ENCODE measurements around the gene TMEM132E.

Gene TMEM132E

GRCh38 chr17:34622862-34623623 lies 43.7 kb downstream of the TMEM132E start:
- TF ChIP-seq ZNF394 (tag by site-specific recombination; IDR thresholded peaks at IDR 0.05; ENCODE audit: borderline replicate concordance) (peak; percentile 82; the same call in 1 of the 2 replicates), ZNF639 (tag by site-specific recombination; IDR thresholded peaks at IDR 0.05) (no peak), ZNF76 (tag by site-specific recombination; IDR thresholded peaks at IDR 0.05; ENCODE audit: borderline replicate concordance, low read depth) (no peak), ZNF623 (tag by site-specific recombination; IDR thresholded peaks at IDR 0.05) (peak; percentile 95), SCRT1 (tag by site-specific recombination; IDR thresholded peaks at IDR 0.05; ENCODE audit: borderline replicate concordance) (no peak), ZNF530 (tag by site-specific recombination; IDR thresholded peaks at IDR 0.05; ENCODE audit: low read depth) (no peak)
- no peaks in the 10 kb centered on the region for H3K9me3 ChIP-seq (ENCODE audit: control insufficient read depth, insufficient read depth, low read depth, low read length)
- H3K36me3 ChIP-seq (ENCODE audit: control insufficient read depth in 2 of 2, insufficient read depth in 1 of 2, low read length in 2 of 2) = no peaks in the 10 kb centered on the region
- ChIA-PET CTCF (interaction anchor here (1.2 to 2.3 kb wide), 2 partner anchors 15 to 81 kb away, joined by 3 to 8 read pairs; no protein-coding TSS in a partner anchor), POLR2A (no interaction called here)
- no peak overlapping the region for H3K4me3 ChIP-seq (ENCODE audit: low read depth, low read length)
- no peak overlapping the region for H3K27ac ChIP-seq (ENCODE audit: extremely low read depth, low read depth, low read length)
- peaks cover 22% of the 10 kb centered on the region for H3K4me1 ChIP-seq (ENCODE audit: control insufficient read depth, insufficient read depth, low read length)

- H3K4me3 ChIP-seq (ENCODE audit: low read depth, low read length) = no peak overlapping the region
- H3K9me3 ChIP-seq (ENCODE audit: control insufficient read depth, insufficient read depth, low read depth, low read length) = no peaks in the 10 kb centered on the region
- ChIA-PET CTCF (interaction anchor here (0.6 to 2.3 kb wide), 2 partner anchors 14 to 34 kb away, joined by 4 to 8 read pairs; no protein-coding TSS in a partner anchor), POLR2A (interaction anchor here (2.0 kb wide), 1 partner anchor 11 kb away, joined by 4 read pairs; no protein-coding TSS in a partner anchor)
- peaks cover 0 to 3% of the 10 kb centered on the region in 2 experiments; a peak in 1 of 3 replicates for H3K36me3 ChIP-seq (ENCODE audit: control insufficient read depth in 2 of 2, insufficient read depth in 1 of 2, low read length in 2 of 2)
- no peak overlapping the region for H3K27ac ChIP-seq (ENCODE audit: extremely low read depth, low read depth, low read length)
- peaks cover 22% of the 10 kb centered on the region for H3K4me1 ChIP-seq (ENCODE audit: control insufficient read depth, insufficient read depth, low read length)
- TF ChIP-seq WT1 (tag by site-specific recombination; IDR thresholded peaks at IDR 0.05) (peak; percentile 33; the same call in 1 of the 2 replicates), ZNF37A (tag by site-specific recombination; IDR thresholded peaks at IDR 0.05) (peak; percentile 38; the same call in 1 of the 2 replicates), KLF1 (tag by site-specific recombination; IDR thresholded peaks at IDR 0.05) (no peak), GLIS1 (tag by site-specific recombination; IDR thresholded peaks at IDR 0.05) (peak; percentile 66), RBAK (tag by site-specific recombination; IDR thresholded peaks at IDR 0.05) (no peak), ZNF530 (tag by site-specific recombination; IDR thresholded peaks at IDR 0.05; ENCODE audit: low read depth) (no peak), ZNF426 (tag by site-specific recombination; IDR thresholded peaks at IDR 0.05) (no peak), ZNF48 (tag by site-specific recombination; IDR thresholded peaks at IDR 0.05) (no peak), ZNF560 (tag by site-specific recombination; IDR thresholded peaks at IDR 0.05; ENCODE audit: borderline replicate concordance) (no peak), ZBTB17 (tag by site-specific recombination; IDR thresholded peaks at IDR 0.05) (peak; percentile 26; the same call in 1 of the 2 replicates), ZNF654 (tag by site-specific recombination; IDR thresholded peaks at IDR 0.05; ENCODE audit: low read depth) (peak; percentile 36), ZNF280C (tag by site-specific recombination; IDR thresholded peaks at IDR 0.05) (no peak), PATZ1 (tag by site-specific recombination; IDR thresholded peaks at IDR 0.05) (0 out of 2 replicates have a peak, but pooled peaks have one; percentile 10), ZNF785 (tag by site-specific recombination; IDR thresholded peaks at IDR 0.05) (no peak), ZNF626 (tag by site-specific recombination; IDR thresholded peaks at IDR 0.05) (no peak), ZNF837 (tag by site-specific recombination; IDR thresholded peaks at IDR 0.05) (no peak), ZBTB44 (tag by site-specific recombination; IDR thresholded peaks at IDR 0.05) (peak; percentile 42), PRDM1 (tag by site-specific recombination; IDR thresholded peaks at IDR 0.05) (no peak), ZNF600 (tag by site-specific recombination; IDR thresholded peaks at IDR 0.05) (peak; percentile 63)
These were observed 44.7 kb downstream of the TMEM132E start for GRCh38 chr17:34623856-34624766.

Data from HEK293 (cell line).